ENCODE data around the gene CCDC159.

GRCh38 chr19:11347546-11348039, 1.3 kb downstream of the CCDC159 start:
- TF ChIP-seq CTCF (conservative IDR thresholded peaks at IDR 0.05; ENCODE audit: low read depth in 2 of 2) (no peak), EZH2 (IDR thresholded peaks at IDR 0.05; ENCODE audit: low read depth, unreplicated experiment) (no peak), EZH2phosphoT487 (IDR thresholded peaks at IDR 0.05; ENCODE audit: unreplicated experiment) (no peak), CREB1 (CRISPR knock-in tag; IDR thresholded peaks at IDR 0.05; ENCODE audit: low read depth) (no peak), POLR2AphosphoS5 (IDR thresholded peaks at IDR 0.05; ENCODE audit: low read depth) (no peak), REST (IDR thresholded peaks at IDR 0.05; ENCODE audit: unreplicated experiment) (no peak), JUNB (IDR thresholded peaks at IDR 0.05; ENCODE audit: unreplicated experiment) (no peak), ETS1 (IDR thresholded peaks at IDR 0.05) (no peak), NANOG (IDR thresholded peaks at IDR 0.05; ENCODE audit: borderline replicate concordance) (no peak), STAT1 (IDR thresholded peaks at IDR 0.05; ENCODE audit: unreplicated experiment) (no peak), ZNF114 (CRISPR knock-in tag; IDR thresholded peaks at IDR 0.05) (no peak)
